Left ventricle myocardium superior (tissue), 1 donor: ENCODE data around the gene IRX1. TPM values are rescaled to one million over a fixed set of nuclear protein-coding genes. Genes with fewer than 3 reads are reported as not detected.

Experiments used
- ATAC-seq: fragments of 200-7000 bp; cut with Tn5 transposase; one replicate; pipeline ENCODE4 v1.9.1; 2020; ENCODE audit warnings: mild to moderate bottlenecking, moderate library complexity
- DNase-seq: peaks from one replicate; pipeline ENCODE4 v3.0.0-alpha.2; 2020
- intact Hi-C: fragments of 100-400 bp; cut with micrococcal nuclease; formaldehyde crosslinking; loops from one replicate; pipeline ENCODE4 v1.11.0; 2022
- total RNA-seq: library from RNA; stranded (reverse); fragmentation: NEBNext Ultra II Directional; extraction: Animal tissue kit (Norgen Biotek cat#: 25700); gene quantifications from one replicate; pipeline ENCODE4 v1.2.1, GENCODE V29; 2021
- donor health status: DM: no; HTN: yes; CAD: no; lungs with severe emphysema.

The IRX1 gene
- total RNA-seq, 1 donor from 2014 or later: not detected

DNA sequence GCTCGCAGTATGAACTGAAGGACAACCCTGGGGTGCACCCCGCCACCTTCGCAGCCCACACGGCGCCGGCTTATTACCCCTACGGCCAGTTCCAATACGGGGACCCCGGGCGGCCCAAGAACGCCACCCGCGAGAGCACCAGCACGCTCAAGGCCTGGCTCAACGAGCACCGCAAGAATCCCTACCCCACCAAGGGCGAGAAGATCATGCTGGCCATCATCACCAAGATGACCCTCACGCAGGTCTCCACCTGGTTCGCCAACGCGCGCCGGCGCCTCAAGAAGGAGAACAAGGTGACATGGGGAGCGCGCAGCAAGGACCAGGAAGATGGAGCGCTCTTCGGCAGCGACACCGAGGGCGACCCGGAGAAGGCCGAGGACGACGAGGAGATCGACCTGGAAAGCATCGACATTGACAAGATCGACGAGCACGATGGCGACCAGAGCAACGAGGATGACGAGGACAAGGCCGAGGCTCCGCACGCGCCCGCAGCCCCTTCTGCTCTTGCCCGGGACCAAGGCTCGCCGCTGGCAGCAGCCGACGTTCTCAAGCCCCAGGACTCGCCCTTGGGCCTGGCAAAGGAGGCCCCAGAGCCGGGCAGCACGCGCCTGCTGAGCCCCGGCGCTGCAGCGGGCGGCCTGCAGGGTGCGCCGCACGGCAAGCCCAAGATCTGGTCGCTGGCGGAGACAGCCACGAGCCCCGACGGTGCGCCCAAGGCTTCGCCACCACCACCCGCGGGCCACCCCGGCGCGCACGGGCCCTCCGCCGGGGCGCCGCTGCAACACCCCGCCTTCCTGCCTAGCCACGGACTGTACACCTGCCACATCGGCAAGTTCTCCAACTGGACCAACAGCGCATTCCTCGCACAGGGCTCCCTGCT is 3.8 kb downstream of the IRX1 start:
- no peak for DNase-seq
- ATAC-seq: no peak
- intact Hi-C loops: no loop called here

DNA sequence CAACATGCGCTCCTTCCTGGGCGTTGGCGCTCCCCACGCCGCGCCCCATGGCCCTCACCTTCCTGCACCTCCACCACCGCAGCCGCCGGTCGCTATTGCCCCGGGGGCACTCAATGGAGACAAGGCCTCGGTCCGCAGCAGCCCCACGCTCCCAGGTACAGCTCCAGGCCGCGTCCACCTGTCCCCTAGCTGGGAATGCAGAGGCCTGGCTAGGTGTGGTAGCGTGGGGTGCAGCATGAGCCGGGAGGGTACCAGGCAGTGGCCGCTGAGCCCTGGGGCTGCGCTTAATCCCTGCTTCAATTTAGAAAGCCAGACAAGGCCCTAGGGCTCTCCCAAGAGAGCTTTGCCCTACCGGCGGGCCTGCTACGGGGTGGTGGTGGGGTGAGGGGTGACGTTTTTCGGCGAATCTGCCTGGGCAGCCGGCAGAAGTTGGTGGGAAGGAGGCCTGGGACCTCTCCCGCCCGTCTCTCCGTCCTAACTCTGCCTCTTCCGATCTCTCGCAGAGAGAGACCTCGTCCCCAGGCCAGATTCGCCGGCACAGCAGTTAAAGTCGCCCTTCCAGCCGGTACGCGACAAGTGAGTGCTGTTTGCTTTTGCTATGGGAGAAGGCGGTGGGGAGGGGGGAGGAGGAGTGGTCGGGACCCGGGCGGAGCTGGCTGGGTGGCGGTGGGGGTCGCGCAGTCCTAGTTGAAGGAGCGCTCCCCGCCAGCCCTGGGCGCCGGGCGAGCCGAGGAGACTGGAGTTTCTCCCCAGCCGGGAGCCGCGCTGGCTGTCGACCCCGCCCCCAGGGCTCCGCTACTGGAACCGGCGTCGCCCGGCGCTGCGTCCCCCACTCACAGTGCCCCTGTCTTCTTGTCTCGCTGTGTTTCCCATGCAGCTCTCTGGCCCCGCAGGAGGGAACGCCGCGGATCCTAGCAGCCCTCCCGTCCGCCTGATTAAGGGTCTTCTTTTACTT is 4.8 kb downstream of the IRX1 start:
- no peak for ATAC-seq
- no peak for DNase-seq
- intact Hi-C loops: no loop called here

GRCh38 chr5:3601061-3601710 is 5.6 kb downstream of the IRX1 start:
- DNase-seq: no peak
- ATAC-seq: no peak
- intact Hi-C loops: no loop called here

GRCh38 chr5:3601911-3602782 is 6.5 kb downstream of the IRX1 start:
- ATAC-seq (peak; percentile 43), DNase-seq (no peak)
- intact Hi-C loops: no loop called here

- DNase-seq (peak; percentile 71), ATAC-seq (peak; percentile 91)
- intact Hi-C loops: no loop called here
Observed at GRCh38 chr5:3602785-3603502, 7.3 kb downstream of the IRX1 start.

- intact Hi-C loops: no loop called here
- ATAC-seq (no peak), DNase-seq (no peak)
Observed at GRCh38 chr5:3604501-3604900, 8.9 kb downstream of the IRX1 start.

DNA sequence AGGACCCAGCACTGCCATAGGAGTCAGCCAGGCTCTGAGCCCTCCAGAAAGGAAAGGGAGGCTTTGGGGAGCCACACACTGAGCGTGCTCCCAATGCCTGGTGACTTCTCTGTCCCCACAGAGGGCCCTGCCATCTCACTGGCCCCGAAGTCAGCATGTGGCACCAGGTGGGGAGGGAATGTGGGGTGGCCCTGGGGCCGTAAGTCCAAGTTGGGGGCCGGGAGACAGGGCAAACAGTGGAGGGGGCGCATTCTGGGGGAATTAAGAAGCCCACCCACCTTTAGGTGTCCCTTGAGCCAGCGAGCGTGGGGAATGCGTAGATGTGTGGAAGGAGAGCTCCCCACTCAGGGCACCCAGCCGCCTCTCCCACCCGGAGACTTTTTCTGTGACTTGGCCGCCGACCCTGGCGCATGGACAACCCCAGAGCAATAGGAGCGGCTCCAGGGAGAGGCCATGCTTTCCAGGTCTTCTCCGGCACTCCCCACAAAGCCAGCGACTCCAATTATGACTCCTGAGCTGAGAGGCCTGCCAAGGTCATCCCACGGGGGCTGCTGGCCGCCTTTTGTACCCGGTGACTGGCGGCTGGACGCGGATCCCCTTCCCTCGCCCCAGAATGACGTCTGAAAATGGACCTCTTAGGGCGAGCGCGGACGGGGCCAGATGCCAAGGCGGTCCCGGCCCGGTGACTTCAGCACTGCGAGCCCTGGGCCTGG is 9.8 kb downstream of the IRX1 start:
- no peak for DNase-seq
- no peak for ATAC-seq
- intact Hi-C loops: no loop called here

DNA sequence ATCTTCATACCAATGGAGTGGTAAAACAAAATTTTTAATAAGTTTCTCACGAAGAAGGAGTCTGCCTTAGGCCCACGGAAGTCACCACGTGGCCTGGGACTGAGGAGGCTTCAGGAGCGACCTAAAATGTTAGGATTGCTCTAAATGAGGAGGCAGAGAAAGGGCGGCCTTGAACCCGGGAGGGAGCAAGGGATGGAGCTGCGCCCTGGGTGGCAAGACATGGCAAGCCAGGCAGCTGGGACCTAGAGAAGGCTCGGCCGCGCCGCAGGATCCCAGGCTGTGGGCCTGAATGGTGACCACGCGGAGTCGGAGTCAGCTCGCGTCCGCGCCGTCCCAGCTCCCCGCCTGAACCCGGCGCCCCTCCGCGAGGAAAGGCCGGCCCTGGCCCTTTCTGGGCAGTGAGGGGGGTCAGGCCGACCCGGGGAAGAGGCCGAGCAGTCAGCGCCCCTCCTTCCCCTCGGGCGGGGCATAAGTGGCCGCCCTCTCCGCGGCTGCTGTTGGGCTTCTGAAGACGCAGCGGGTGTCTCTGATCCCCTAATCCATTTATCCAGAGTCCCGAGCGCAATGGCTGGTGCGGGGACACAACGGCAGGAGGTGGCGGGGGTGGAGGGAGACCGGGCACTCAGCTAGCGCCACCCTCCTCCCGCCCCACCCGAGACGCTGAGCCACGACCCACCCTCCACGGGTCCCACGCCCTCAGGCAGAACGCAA is 10.6 kb downstream of the IRX1 start:
- intact Hi-C loops: no loop called here
- DNase-seq: no peak
- ATAC-seq: no peak

DNA sequence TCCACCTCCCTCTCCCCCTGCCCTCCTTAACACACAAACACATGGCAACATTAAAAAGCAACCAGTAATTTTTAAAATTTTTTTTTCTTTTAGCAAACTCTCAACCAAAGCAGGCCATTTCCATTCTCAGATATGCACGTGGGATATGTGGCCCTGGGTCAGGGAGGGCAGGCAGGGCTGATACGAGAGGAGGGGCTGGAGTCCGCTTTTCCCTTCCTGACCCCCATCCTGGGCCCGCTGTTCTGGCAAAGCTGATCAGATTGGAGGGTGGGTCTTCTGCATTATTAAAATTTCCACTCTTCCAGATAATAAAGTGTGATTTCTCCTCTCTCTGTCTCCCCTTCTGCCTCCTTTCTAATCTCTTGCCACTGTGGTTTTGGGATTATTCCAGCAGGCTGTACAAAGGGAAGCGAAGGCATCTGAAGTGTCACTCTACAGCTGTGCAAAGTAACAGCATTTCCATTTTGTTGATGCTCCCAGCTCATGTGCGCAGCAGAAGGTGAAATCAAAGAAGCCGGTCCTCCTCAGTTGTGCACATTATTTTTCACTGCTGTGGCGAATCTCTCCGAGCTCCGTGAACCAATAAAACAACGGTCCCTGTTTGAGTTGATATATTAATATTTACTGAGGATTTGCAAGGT is 12.0 kb downstream of the IRX1 start:
- intact Hi-C loops: no loop called here
- ATAC-seq: no peak

GRCh38 chr5:3609120-3609681 is 13.6 kb downstream of the IRX1 start:
- ATAC-seq (no peak), DNase-seq (no peak)
- intact Hi-C loops: no loop called here

More for the DNA sequence above, 12.0 kb downstream of the IRX1 start:
- DNase-seq: no peak

DNA sequence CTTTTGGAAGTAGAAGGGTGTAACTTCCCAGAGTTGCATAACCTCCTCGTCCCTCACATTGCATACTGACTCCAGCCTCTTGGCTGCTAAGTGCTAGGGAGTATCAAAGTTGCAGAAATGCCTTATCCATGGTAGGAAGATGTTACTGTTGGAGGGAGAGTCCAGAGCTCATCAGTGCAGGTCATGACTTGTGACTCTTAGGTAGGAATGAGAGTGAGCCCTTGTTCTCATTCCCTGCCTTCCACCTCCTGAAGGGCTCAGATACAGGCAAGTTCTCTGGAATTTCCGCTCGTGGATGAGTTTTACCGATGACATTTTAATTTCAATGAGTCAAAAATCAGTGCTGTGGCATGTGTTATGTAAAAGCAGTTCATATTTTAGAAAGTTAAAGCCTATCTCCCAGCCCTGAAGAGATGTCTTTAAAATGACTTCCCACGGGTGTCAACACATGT is 17.0 kb downstream of the IRX1 start:
- intact Hi-C loops: no loop called here
- ATAC-seq: no peak
- no peak for DNase-seq

GRCh38 chr5:3613726-3614125 is 18.1 kb downstream of the IRX1 start:
- DNase-seq (no peak), ATAC-seq (no peak)
- intact Hi-C loops: no loop called here

- no peak for ATAC-seq
- no peak for DNase-seq
- intact Hi-C loops: no loop called here
Observed at GRCh38 chr5:3615217-3615616, 19.6 kb downstream of the IRX1 start.

GRCh38 chr5:3615829-3616228 is 20.2 kb downstream of the IRX1 start:
- intact Hi-C loops: no loop called here
- ATAC-seq (no peak), DNase-seq (no peak)

GRCh38 chr5:3619579-3619978 is 23.9 kb downstream of the IRX1 start:
- ATAC-seq: no peak
- DNase-seq: no peak
- intact Hi-C loops: no loop called here

- intact Hi-C loops: no loop called here
- DNase-seq (no peak), ATAC-seq (no peak)
Observed at GRCh38 chr5:3622961-3623360, 27.3 kb downstream of the IRX1 start.
